NCI-H2196 treated with DMSO at 0.1 percent for 48 hours (cell line): Measurements from ENCODE around the gene HCN4.
A peak's percentile ranks its signal among the peaks of the same experiment; 100 is the strongest.

Source experiments
- DNase-seq: peaks from one replicate; lab custom pipeline; 2025; ENCODE audit not compliant: unreplicated experiment; lab: John Stamatoyannopoulos, UW

HCN4 gene

DNA sequence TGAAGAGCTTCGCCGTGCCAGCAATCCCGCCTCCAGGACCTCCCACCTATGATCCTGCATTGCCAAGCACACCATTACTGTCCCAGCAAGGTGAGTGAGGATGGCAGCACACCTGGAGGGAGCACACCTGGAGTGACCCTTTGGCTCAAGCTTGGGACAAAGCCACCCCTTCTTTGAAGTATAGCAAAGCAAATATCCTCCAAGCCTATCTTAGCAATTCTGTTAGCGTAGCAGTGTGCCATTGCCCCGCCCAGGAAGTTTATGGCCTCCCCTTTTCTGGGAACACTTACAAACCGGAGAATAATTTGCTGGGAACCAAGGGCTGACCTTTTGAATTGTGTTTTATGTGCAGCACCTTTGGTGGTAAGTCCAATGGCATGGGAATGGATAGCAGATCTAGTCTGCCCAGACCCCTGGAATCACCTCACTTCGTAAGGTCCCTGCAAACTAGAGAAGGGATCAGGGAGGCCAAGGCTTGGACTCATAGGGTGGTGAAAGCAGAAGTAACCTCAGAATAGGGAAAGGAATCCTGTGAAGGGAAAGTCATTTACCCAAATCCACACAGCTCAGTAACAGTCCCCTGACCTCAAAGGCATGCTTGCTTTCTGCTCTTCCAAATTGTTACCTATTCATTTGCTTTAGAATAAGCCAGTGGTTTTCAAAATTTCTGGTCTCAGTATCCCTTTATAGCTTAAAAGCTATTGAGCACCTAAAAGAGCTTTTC lies 70.1 kb downstream of the HCN4 start:
- DNase-seq, result no peak

DNA sequence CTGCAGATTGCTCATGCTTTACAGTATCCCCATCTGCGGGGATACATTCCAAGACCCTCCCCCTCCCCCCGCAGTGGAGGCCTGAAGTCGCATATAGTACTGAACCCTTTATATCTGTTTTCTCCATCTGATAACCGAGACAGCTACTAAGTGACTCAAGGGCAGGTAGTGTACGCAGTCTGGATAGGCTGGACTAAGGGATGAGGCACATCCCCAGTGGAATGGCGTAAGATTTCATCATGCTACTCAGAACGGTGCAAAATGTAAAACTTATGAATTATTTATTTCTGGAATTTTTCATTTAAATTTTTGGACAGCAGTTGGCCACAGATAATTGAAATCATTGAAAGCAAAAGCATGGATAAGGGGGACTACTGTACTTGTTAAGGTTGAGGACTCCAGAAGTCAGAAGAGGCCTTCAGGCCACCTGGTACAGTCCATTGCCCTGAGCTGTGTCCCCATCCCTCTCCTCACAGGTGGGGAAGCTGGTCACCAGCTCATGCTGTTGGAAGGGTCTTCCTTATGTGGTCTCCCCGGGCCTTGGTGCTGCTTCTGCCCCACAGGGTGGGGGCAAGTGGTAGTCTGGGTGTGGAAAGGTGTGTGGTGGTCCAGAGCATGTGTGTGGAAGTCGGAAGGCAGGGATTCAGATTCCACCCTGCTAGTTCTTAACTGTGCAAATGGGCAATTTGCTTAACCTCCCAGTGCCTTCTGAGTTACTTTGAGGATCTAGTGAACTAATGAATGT lies 72.0 kb downstream of the HCN4 start:
- DNase-seq, result no peak

DNA sequence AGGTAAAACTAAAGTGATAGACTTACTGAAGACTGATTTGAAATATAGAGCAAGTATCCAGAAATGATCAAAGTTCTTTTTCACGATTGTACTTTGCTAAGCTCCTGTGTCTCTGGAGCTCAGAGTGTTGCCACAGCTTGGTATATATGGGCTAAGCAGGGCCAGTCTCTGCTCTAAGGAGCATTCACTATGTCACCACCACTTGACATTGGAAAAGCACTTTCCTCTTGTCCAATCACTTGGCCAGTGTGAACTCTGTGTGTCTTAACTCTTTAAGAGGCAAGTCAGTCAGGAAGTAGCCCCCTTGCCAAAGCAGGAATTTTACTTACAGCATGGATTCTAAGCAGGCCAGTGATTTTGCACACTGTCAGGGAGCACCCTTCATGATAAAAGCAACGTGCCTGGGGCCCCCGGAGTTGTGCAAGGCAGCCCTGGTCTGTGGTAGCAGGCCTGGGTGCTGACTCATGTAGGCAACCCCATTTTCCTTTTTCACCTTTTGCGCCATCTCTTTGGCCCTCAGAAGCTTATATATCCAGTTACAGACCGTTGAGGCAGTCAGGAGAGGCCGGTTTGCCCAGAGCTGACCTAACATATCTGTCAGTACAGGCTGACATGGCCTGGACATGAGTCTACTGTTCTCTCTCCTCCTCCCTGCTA lies 73.0 kb downstream of the HCN4 start:
- no peak for DNase-seq

DNA sequence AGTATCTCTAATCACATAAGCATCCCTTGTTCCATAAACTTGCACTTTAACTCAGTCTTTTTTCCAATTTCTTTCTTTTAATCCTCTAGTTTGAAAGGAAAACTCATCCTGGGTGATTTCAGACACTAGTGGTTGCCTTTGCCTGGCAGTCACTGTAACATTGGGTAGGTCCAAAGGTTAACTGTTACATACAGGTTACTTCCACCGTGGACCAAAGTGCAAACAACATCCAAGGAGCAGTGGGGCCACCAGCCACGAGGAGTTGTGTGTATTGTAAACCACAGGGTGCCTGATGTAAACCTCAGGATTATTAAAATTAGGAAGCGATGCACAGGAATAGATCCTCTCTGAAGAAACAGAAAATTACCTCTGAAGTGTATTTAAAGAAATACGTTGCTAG lies 75.0 kb downstream of the HCN4 start:
- DNase-seq, result no peak

DNA sequence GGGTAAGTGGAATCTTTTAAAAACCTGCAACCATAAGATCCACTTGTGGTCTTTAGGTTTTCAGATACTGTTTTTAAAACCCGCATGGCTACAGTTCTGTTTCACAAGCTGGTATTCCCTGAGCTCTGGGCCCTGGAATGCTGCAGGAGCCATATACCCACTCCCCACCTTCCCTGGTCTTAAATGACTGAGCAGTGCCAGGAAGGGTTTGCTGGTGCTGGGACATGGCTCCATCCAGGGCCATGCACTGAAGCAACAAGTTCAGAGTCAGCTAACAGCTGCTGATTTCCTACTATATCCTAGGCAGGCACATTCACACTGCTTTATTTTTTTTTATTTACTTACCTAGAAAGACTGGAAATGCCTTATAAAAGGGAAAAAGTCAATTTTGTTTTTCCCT lies 77.3 kb downstream of the HCN4 start:
- no peak for DNase-seq

DNA sequence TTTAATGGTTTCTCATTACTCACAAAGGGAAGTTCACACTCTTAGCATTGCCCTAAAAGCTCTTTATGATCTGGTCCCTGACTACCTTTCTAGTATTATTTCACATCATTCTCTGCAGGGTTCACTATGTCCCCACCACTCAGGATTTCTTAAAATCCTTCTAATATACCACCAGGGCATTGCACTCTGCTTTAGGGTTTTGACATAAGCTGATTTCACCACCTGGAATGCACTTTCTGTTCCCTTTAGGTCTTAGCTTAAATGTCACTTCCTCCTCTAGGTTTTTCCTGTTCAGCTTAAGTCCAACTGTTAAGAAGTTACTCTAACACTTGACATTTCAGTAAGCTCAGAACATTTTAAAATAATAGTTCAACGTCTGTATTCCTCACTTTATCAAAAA lies 81.7 kb downstream of the HCN4 start:
- no peak for DNase-seq

DNA sequence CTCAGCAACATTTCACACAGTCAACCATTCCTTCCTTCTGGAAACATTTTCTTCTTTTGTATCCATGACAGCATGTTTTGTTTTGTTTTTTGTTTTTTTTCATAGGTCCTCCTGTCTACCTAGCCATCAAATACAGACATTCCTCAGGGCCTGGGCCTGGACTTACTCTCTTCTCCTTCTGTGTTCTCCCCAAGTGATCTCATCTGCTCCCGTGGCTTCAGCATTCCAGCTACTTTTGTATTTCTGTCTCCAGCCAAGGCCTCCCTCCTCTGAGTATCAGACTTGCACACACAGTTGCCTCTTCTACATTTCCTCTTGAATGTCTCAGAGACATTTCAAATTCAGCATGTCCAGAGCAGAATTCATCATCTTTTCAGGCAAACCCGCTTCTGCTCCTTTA lies 82.4 kb downstream of the HCN4 start:
- no peak for DNase-seq

DNA sequence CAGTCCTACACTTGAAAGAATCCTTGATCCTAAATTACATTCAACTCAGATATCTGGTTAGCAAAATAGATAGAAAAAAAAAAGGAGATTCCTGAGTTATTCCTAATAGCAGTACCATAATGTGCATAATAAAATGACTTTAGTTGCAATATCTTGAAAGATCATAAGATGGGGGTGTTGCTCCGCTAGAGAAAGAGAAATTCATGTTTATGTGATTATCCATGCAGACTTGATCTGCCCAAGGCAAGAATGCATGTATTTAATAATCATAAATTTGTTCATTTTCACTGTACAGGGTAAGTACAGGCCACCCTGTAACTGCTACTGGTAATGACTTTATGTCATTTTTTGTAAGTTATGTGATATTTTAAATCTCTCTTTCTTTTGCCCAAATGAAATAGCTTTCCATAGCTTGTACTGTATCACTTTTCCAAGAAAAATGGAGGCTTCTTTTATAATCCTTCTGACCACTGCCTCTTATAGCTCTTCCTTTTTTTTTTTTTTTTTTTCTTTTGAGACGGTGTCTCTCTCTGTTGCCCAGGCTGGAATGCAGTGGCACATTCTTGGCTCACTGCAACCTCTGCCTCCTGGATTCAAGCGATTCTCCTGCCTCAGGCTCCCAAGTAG lies 84.6 kb downstream of the HCN4 start:
- DNase-seq, result no peak

DNA sequence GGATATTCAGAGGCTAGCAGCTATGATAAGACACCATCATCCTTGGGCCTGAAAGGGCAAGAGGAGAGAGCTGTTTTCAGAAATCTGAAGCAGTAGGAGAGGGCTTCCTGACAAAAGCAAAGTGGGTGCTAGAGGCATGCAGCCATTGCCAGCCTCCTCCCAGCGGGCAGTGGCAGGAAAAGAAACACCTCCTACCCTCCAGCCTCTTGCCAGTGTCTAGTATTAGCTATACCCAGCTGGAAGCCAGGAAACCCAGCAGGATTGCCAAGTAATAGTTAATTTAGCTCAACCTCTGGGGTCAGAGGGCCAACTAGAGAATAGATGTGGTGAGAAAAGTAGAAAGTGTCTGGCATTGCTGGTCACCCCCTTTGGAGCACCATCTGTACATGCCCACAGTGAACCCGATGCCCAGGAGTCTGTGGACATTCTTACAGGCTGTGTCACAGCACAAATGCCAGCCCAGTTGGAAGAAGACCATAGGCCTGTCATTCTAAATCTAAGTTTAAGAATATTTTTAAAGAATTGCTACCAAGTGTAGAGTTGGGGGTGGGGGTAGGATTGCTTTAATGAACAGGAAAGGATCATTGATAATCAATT lies 85.3 kb downstream of the HCN4 start:
- DNase-seq, result no peak

DNA sequence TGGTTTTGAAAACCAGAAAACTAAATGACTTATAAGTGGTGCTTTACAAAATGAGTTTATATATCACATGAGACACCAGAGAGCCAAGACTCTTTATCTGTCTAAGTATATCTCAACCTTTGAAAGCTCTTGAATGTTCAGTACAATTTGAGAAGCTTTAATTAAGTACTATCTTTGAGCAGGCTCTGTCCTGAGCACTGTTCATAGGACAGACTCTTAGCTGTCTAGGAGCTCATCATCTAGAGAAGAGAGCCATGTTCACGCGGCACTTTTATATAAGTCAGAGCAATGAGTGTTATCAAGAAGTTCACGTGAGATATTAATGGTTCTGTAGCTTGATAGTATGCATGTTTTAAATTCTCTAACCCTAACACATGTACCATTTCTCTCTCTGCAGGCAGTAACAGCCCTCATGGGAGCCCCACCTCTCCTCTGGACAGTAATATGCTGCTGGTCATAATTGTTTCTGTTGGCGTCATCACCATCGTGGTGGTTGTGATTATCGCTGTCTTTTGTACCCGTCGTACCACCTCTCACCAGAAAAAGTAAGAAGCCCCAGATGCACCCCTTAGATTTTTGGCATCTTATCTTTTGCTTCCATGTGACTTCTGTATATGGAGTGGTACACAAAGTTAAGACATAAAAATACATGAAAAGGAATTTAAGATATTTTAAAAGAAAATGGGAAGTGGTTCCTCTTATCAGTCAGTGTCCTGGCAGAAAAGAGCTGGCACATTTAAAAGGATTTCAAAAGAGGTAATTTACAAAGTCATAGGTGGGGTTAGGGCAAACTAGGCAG lies 86.0 kb downstream of the HCN4 start:
- no peak for DNase-seq

DNA sequence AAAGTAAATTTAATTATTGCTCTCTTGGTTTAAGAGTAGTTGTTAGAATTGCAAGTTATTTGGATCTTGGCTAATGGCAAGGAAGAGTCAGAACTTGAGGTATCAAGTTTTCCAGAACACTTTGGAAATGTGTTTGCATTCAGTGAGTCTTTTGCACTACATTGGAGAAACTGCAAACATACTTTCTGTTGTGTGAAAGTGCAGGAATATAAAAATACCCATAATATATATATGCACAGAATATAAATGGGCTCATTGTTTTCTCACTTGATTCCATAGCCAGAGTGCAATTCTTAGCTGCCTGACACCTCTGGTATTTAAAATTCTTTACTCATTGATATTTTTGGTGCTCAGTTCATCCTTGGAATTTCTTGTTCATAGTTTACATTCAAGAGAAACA lies 92.9 kb downstream of the HCN4 start:
- no peak for DNase-seq

DNA sequence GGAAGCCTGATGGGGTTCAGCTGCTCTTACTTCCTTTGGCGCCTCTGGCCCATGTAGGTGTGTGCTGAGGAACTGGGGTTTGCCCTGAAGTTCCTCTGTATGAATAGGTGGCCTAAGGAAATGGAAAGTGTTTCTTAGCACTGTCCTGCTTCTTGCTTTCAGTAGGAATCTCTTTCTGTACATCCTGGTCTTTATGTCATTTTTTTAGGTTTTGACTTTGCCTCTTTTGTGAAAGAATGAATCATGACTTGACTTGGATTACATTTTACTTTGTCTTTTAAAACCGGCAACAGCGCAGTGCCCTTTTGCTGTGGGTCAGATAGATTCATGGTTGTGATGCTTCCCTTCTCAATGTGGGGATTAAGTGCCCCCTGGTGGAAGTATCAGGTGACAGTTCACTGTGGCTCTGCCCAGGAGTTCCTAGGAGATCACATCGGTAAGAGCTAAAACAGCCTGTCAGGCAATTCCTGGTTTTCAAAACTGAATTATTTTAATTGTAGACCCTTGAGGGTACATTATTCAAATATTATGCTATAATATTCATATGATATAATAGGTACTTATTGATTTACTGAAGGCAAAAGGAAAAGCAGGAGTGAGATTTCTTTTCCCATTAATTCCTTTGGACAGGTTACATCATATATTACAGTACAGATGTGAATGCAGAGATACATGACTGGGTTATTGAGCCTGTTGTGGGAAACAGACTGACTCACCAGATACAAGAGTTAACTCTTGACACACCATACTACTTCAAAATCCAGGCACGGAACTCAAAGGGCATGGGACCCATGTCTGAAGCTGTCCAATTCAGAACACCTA lies 95.4 kb downstream of the HCN4 start:
- DNase-seq, result peak; percentile 30

DNA sequence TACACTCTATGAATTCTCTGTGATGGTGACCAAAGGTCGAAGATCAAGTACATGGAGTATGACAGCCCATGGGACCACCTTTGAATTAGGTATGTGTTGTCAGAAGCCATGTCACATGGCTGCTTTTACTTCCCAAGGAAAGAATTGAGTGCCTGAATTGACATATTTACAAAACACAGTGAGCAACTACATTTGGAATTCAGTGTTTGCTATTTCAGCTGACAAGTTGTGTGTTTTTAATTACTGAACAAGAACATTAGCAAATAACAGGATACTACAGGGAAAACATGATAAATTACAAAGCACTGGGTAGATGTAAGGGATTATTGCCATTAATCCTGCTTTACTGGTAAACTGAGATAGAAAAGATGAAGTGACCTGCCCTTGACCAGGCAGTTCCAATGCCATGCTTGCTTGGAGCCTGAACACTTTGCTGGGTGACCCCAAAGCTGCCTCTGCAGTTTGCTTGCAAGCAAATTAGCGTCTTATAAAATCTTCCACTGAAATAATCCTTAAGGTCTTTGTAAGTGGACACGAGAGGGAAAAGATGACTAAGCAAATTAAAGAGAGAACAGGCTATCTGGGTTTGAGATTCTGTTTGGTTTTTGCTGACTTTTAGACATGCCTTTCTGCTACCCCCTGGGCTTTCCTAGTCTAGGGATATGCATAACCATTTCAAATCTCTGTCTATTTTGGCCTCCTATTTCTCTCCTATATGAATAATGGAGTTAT lies 98.2 kb downstream of the HCN4 start:
- DNase-seq, result no peak
